Trophoblast cell (in vitro differentiated cells and primary cell): ENCODE results near the gene SUMO4.

ENCODE experiments used
- DNase-seq, 2 donors: peaks; one replicate each; pipeline ENCODE4 v3.0.0-alpha.2; 2016
- H2AFZ ChIP-seq: 2 replicates; pipeline ENCODE4 v1.6.1; 2013; ENCODE audit warnings: low read length, moderate library complexity, mild to moderate bottlenecking; ENCODE audit not compliant: insufficient read depth, poor library complexity
- H2AK5ac ChIP-seq: 2 replicates; pipeline ENCODE4 v1.6.1; 2013; ENCODE audit warnings: mild to moderate bottlenecking, low read length
- H2BK120ac ChIP-seq: 2 replicates; pipeline ENCODE4 v1.6.1; 2013; ENCODE audit warnings: low read length, mild to moderate bottlenecking, moderate library complexity; ENCODE audit not compliant: insufficient read depth, poor library complexity
- H2BK12ac ChIP-seq: 2 replicates; pipeline ENCODE4 v1.6.1; 2013; ENCODE audit warnings: mild to moderate bottlenecking, low read length, moderate library complexity
- H2BK5ac ChIP-seq: 2 replicates; pipeline ENCODE4 v1.6.1; 2013; ENCODE audit warnings: low read length, low read depth, moderate library complexity, mild to moderate bottlenecking; ENCODE audit not compliant: poor library complexity
- H3K14ac ChIP-seq: 2 replicates; pipeline ENCODE4 v1.6.1; 2013; ENCODE audit warnings: mild to moderate bottlenecking, low read length
- H3K18ac ChIP-seq: 2 replicates; pipeline ENCODE4 v1.6.1; 2013; ENCODE audit warnings: mild to moderate bottlenecking, low read length
- H3K23ac ChIP-seq: 2 replicates; pipeline ENCODE4 v1.6.1; 2013; ENCODE audit warnings: low read length
- H3K27ac ChIP-seq: 2 replicates; pipeline ENCODE4 v1.5.1; 2013; ENCODE audit warnings: low read depth, mild to moderate bottlenecking, inconsistent platforms, low read length, moderate library complexity
- H3K27me3 ChIP-seq: 2 replicates; pipeline ENCODE4 v1.6.1; 2013; ENCODE audit warnings: inconsistent platforms, mild to moderate bottlenecking, low read length, moderate library complexity; ENCODE audit not compliant: insufficient read depth
- H3K36me3 ChIP-seq, 2 experiments: 1 replicate in 1 of 2; 2 replicates in 1 of 2; pipeline ENCODE4 v1.6.1; 2013; ENCODE audit warnings: low read length in 2 of 2, mild to moderate bottlenecking in 2 of 2, moderate library complexity in 1 of 2; ENCODE audit not compliant: insufficient read depth in 2 of 2, control insufficient read depth in 1 of 2
- H3K4ac ChIP-seq: 2 replicates; pipeline ENCODE4 v1.6.1; 2013; ENCODE audit warnings: low read depth, mild to moderate bottlenecking, low read length, moderate library complexity
- H3K4me1 ChIP-seq, 2 experiments: 1 replicate in 1 of 2; 2 replicates in 1 of 2; pipeline ENCODE4 v1.6.1; 2013; ENCODE audit warnings: low read length in 2 of 2, mild to moderate bottlenecking in 2 of 2, moderate library complexity in 1 of 2; ENCODE audit not compliant: insufficient read depth in 2 of 2, control insufficient read depth in 1 of 2
- H3K4me2 ChIP-seq: 2 replicates; pipeline ENCODE4 v1.6.1; 2013; ENCODE audit warnings: inconsistent platforms, mild to moderate bottlenecking, low read length, moderate library complexity
- H3K4me3 ChIP-seq: 2 replicates; pipeline ENCODE4 v1.5.1; 2013; ENCODE audit warnings: mild to moderate bottlenecking, low read depth, low read length, inconsistent platforms
- H3K79me1 ChIP-seq: one replicate; pipeline ENCODE4 v1.6.1; 2013; ENCODE audit warnings: low read length
- H3K79me2 ChIP-seq: 2 replicates; pipeline ENCODE4 v1.6.1; 2013; ENCODE audit warnings: low read length, mild to moderate bottlenecking; ENCODE audit not compliant: control insufficient read depth, insufficient read depth, poor library complexity
- H3K9ac ChIP-seq: 2 replicates; pipeline ENCODE4 v1.6.1; 2013; ENCODE audit warnings: mild to moderate bottlenecking, low read length
- H3K9me3 ChIP-seq: 2 replicates; pipeline ENCODE4 v1.6.1; 2013; ENCODE audit warnings: low read depth, mild to moderate bottlenecking, control low read depth, inconsistent platforms, low read length; ENCODE audit not compliant: insufficient read depth
- H4K12ac ChIP-seq: 2 replicates; pipeline ENCODE4 v1.6.1; 2013; ENCODE audit warnings: low read depth, mild to moderate bottlenecking, low read length, moderate library complexity
- H4K8ac ChIP-seq: 2 replicates; pipeline ENCODE4 v1.6.1; 2013; ENCODE audit warnings: low read depth, mild to moderate bottlenecking, low read length, moderate library complexity
- H4K91ac ChIP-seq: one replicate; pipeline ENCODE4 v1.6.1; 2013; ENCODE audit warnings: low read depth, mild to moderate bottlenecking, low read length, moderate library complexity
- WGBS: extraction: QIAGEN DNeasy Blood & Tissue Kit; methylation state at CpG from one replicate; pipeline ENCODE4 v1.1.7; 2013; ENCODE audit warnings: missing lambda C conversion rate; ENCODE audit not compliant: insufficient read length, insufficient coverage; ENCODE audit errors: extremely low coverage; 5-methylcytosine and 5-hydroxymethylcytosine counted together

SUMO4 gene

DNA sequence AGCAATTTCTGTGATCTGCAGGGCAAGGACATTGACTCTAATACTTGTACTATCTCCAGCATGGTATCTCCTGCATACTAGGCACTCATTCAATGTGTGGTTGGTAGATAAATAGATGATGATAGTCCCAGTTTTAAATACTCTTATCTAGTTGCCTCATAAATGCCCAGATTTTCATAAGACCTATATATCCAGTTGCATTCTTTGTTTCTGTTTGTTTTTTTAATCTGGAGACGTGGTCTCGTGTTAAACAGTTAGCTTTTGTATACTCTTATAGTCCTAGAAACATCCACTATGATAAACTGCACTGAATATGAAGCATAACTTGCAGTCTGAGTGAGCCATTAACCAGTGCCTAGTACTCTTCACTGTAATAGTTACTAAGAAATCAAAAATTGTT is 35.5 kb upstream of the SUMO4 start:
- no peak overlapping the region for H3K4me2 ChIP-seq
- H3K27me3 ChIP-seq, result no peaks in the 10 kb centered on the region
- no peak overlapping the region for H4K8ac ChIP-seq
- no peaks in the 10 kb centered on the region for H3K9me3 ChIP-seq
- H3K18ac ChIP-seq, result no peak overlapping the region
- H2BK5ac ChIP-seq, result no peak overlapping the region
- no peak overlapping the region for H4K91ac ChIP-seq
- no peak overlapping the region for H2BK12ac ChIP-seq
- no peak overlapping the region for H3K14ac ChIP-seq
- H3K4ac ChIP-seq, result no peak overlapping the region
- no peak overlapping the region for H3K23ac ChIP-seq
- H2AFZ ChIP-seq, result no peak overlapping the region
- H3K27ac ChIP-seq, result no peak overlapping the region
- H4K12ac ChIP-seq, result no peak overlapping the region
- no peak for DNase-seq
- H3K9ac ChIP-seq, result no peak overlapping the region
- H2BK120ac ChIP-seq, result no peak overlapping the region
- H3K36me3 ChIP-seq, result peaks cover 0 to 2% of the 10 kb centered on the region in 2 experiments
- no CpG with 5 or more reads among the region's 2 CpGs for WGBS
- peaks cover 3% of the 10 kb centered on the region for H3K79me2 ChIP-seq
- H3K4me1 ChIP-seq, result no peaks in the 10 kb centered on the region
- H3K79me1 ChIP-seq, result no peaks in the 10 kb centered on the region
- H3K4me3 ChIP-seq, result no peak overlapping the region
- H2AK5ac ChIP-seq, result no peak overlapping the region

DNA sequence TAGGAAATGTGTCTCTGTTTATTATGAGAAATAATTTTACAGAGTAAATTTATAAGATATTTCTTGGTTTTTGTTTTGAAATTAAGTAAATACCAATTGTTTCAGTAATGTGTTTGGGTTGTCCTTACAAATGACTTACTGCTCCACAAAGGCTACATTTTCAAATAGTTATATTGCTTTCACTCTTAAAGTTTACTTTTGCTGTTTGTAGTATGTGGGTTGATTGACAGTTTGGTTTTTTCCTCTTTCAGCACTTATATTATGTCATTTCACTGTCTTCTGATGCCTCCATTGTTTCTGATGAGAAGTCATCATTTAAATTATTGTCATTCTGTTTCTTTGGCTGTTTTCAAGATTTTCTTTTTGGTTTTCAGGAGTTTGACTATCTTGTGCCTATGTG is 34.9 kb upstream of the SUMO4 start:
- H3K14ac ChIP-seq, result no peak overlapping the region
- no peak overlapping the region for H2AFZ ChIP-seq
- no peak overlapping the region for H2BK12ac ChIP-seq
- H4K91ac ChIP-seq, result no peak overlapping the region
- no peak overlapping the region for H3K4ac ChIP-seq
- no peaks in the 10 kb centered on the region for H3K4me1 ChIP-seq
- no peak overlapping the region for H3K4me2 ChIP-seq
- H2AK5ac ChIP-seq, result no peak overlapping the region
- no peak overlapping the region for H3K9ac ChIP-seq
- DNase-seq, result no peak
- no peak overlapping the region for H3K18ac ChIP-seq
- H3K23ac ChIP-seq, result no peak overlapping the region
- H3K27ac ChIP-seq, result no peak overlapping the region
- H3K79me1 ChIP-seq, result no peaks in the 10 kb centered on the region
- no peak overlapping the region for H2BK120ac ChIP-seq
- H3K4me3 ChIP-seq, result no peak overlapping the region
- H3K27me3 ChIP-seq, result no peaks in the 10 kb centered on the region
- H4K12ac ChIP-seq, result no peak overlapping the region
- peaks cover 0 to 2% of the 10 kb centered on the region in 2 experiments for H3K36me3 ChIP-seq
- H2BK5ac ChIP-seq, result no peak overlapping the region
- H3K79me2 ChIP-seq, result peaks cover 3% of the 10 kb centered on the region
- no peak overlapping the region for H4K8ac ChIP-seq
- no peaks in the 10 kb centered on the region for H3K9me3 ChIP-seq

DNA sequence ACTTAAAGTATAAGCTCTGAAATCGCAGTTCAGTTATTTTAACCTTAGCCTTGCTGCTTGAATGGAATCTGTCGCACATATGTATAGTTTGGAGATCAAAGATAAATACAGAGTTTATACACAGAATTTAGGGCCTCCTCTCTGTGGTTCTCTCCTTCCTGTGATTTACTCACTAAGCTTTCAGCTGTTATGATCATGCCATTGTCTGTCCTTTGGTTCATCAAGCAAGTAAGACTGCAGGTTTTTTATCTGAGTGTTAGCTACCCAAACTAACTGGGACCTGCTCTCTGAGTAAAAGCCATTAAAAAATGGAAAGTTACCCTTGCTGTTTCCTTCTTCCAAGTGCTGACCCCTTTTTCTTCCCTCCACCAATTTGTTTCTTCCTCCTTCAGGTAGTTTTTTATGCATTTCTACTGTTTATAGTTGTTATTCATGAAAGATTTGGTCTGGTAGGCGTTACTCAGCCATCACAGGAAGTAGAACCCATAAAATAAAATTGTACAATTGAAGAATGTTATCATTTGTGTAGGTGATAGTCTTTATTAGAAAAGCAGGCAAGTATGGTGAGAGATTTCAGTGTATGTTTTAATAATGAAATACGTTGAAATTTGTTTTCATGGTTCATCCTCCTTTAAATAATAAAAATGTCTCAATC is 33.7 kb upstream of the SUMO4 start:
- no CpG with 5 or more reads among the region's 4 CpGs for WGBS
- H4K12ac ChIP-seq, result no peak overlapping the region
- H3K18ac ChIP-seq, result no peak overlapping the region
- H3K9me3 ChIP-seq, result no peaks in the 10 kb centered on the region
- no peak overlapping the region for H2BK120ac ChIP-seq
- H4K91ac ChIP-seq, result no peak overlapping the region
- H3K4ac ChIP-seq, result peak overlapping the region; percentile 53
- no peak overlapping the region for H3K4me3 ChIP-seq
- no peak overlapping the region for H3K9ac ChIP-seq
- no peaks in the 10 kb centered on the region for H3K4me1 ChIP-seq
- no peak overlapping the region for H2BK5ac ChIP-seq
- H3K27me3 ChIP-seq, result no peaks in the 10 kb centered on the region
- H3K14ac ChIP-seq, result no peak overlapping the region
- no peak overlapping the region for H3K27ac ChIP-seq
- H3K79me2 ChIP-seq, result peaks cover 3% of the 10 kb centered on the region
- H3K23ac ChIP-seq, result no peak overlapping the region
- H3K4me2 ChIP-seq, result no peak overlapping the region
- no peaks in the 10 kb centered on the region for H3K79me1 ChIP-seq
- H2AFZ ChIP-seq, result no peak overlapping the region
- DNase-seq, result no peak
- H2AK5ac ChIP-seq, result no peak overlapping the region
- no peak overlapping the region for H2BK12ac ChIP-seq
- no peak overlapping the region for H4K8ac ChIP-seq
- H3K36me3 ChIP-seq, result peaks cover 2 to 4% of the 10 kb centered on the region in 2 experiments

DNA sequence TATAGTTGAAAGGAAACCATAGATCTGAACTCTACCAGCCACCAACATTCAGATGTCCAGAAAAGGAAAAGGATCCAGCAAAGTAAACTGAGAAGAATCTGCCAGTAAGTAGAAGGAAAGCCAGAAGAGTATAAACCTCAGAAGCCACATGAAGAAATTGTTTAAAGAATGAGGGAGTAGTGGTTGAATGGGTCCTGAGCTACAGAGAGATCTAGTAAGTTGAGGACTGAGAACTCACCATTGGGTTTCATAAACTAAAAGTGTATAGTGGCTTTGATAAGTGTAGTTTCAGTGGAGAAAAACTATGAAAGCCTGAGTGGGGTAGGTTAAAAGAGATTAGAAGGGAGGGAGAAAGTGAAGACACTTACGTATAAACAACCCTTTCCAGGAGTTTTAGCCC is 32.0 kb upstream of the SUMO4 start:
- no peaks in the 10 kb centered on the region for H3K79me1 ChIP-seq
- no peak overlapping the region for H2AFZ ChIP-seq
- H2BK5ac ChIP-seq, result no peak overlapping the region
- H3K36me3 ChIP-seq, result peaks cover 2 to 3% of the 10 kb centered on the region in 2 experiments
- H4K12ac ChIP-seq, result no peak overlapping the region
- H3K4me2 ChIP-seq, result no peak overlapping the region
- H4K91ac ChIP-seq, result no peak overlapping the region
- H2AK5ac ChIP-seq, result no peak overlapping the region
- no peak overlapping the region for H2BK12ac ChIP-seq
- no peak overlapping the region for H3K23ac ChIP-seq
- H3K27ac ChIP-seq, result no peak overlapping the region
- no peak overlapping the region for H3K9ac ChIP-seq
- no peaks in the 10 kb centered on the region for H3K4me1 ChIP-seq
- no peak for DNase-seq
- peaks cover 3% of the 10 kb centered on the region for H3K79me2 ChIP-seq
- no peaks in the 10 kb centered on the region for H3K27me3 ChIP-seq
- no peak overlapping the region for H3K4me3 ChIP-seq
- H3K4ac ChIP-seq, result no peak overlapping the region
- H4K8ac ChIP-seq, result no peak overlapping the region
- H3K9me3 ChIP-seq, result no peaks in the 10 kb centered on the region
- no CpG with 5 or more reads among the region's 1 CpG for WGBS
- H3K14ac ChIP-seq, result no peak overlapping the region
- no peak overlapping the region for H2BK120ac ChIP-seq
- H3K18ac ChIP-seq, result no peak overlapping the region
